Measurements from ENCODE around the gene ALKAL2. TPM values are rescaled to one million over a fixed set of nuclear protein-coding genes. Genes with fewer than 3 reads are reported as not detected.

ALKAL2 gene
- total RNA-seq, 4 donors from 2014 or later, result 4.8 TPM; not detected in 3

GRCh38 chr2:274503-274902, 13.4 kb downstream of the ALKAL2 start:
- Histone ChIP-seq H3K27me3 (no peaks in the 10 kb centered on the region), H3K9me3 (no peaks in the 10 kb centered on the region), H3K36me3 (peaks cover 0 to 89% (median 27%) of the 10 kb centered on the region in 3 donors), H3K4me1 (peaks cover 0 to 18% (median 0%) of the 10 kb centered on the region in 3 donors), H3K4me3 (no peak overlapping the region), H3K27ac (no peak overlapping the region)
- 84 to 90% methylated on average over 3 of the region's 3 CpGs for WGBS, 2 donors
- TF ChIP-seq POLR2A (IDR thresholded peaks at IDR 0.05), result no peak
- no peak for TF ChIP-seq CTCF (IDR thresholded peaks at IDR 0.05)
- DNase-seq, result no peak
- intact Hi-C loops (cut with DNase I), result no loop called here

GRCh38 chr2:273333-273732, 14.6 kb downstream of the ALKAL2 start:
- DNase-seq, result no peak
- peaks cover 0 to 78% (median 20%) of the 10 kb centered on the region in 3 donors for H3K36me3 ChIP-seq
- TF ChIP-seq POLR2A (IDR thresholded peaks at IDR 0.05), result no peak
- no peak for TF ChIP-seq CTCF (IDR thresholded peaks at IDR 0.05)
- intact Hi-C loops (cut with DNase I), result no loop called here
- H3K27ac ChIP-seq, result no peak overlapping the region
- peaks cover 0 to 29% (median 0%) of the 10 kb centered on the region in 3 donors for H3K4me1 ChIP-seq
- WGBS, 2 donors, result 13 to 33% methylated on average over 6 of the region's 6 CpGs
- no peaks in the 10 kb centered on the region for H3K27me3 ChIP-seq
- H3K9me3 ChIP-seq, result no peaks in the 10 kb centered on the region
- no peak overlapping the region for H3K4me3 ChIP-seq

DNA sequence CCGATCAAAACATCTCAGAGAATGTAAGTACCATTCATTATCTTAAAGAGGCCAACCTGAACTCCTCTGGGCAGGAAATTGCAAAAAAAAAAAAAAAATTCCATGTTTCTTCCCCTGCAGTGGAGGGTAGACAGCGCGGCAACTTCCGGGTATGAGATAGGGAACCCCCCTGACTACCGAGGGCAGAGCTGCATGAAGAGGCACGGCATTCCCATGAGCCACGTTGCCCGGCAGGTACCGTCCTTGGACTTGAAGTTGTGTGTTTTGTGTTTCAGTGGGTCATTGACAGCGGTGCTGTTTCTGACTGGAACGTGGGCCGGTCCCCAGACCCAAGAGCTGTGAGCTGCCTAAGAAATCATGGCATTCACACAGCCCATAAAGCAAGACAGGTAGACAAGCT, 16.0 kb downstream of the ALKAL2 start:
- Histone ChIP-seq H3K27me3 (no peaks in the 10 kb centered on the region), H3K4me1 (peaks cover 0 to 41% (median 0%) of the 10 kb centered on the region in 3 donors), H3K27ac (no peak overlapping the region), H3K9me3 (no peaks in the 10 kb centered on the region), H3K4me3 (no peak overlapping the region), H3K36me3 (peaks cover 0 to 64% (median 9%) of the 10 kb centered on the region in 3 donors)
- intact Hi-C loops (cut with DNase I), result no loop called here
- no peak for TF ChIP-seq POLR2A (IDR thresholded peaks at IDR 0.05)
- TF ChIP-seq CTCF (IDR thresholded peaks at IDR 0.05), result no peak
- 84 to 86% methylated on average over 11 to 12 of the region's 12 CpGs for WGBS, 2 donors
- DNase-seq, result no peak

DNA sequence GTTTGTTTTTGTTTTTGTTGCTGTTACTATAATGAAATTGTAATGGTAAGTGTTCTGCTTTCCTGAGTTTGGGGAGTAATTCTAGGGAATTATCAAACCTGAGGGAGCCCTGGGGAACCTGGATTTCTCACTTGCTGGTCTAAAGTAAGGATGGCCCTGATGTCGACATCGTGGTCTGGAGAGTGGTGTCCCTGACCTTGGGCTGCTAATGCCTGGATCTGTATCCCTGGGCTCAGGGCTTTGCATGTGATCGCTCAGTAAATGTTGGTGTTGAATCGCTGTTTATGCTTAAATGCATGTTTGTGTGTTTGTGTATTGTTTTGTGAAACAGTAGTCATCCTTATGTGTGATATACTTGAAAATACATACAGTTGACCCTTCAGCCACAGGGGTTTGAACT, 17.0 kb downstream of the ALKAL2 start:
- intact Hi-C loops (cut with DNase I), result no loop called here
- no peak for TF ChIP-seq POLR2A (IDR thresholded peaks at IDR 0.05)
- TF ChIP-seq CTCF (IDR thresholded peaks at IDR 0.05), result no peak
- Histone ChIP-seq H3K4me3 (no peak overlapping the region), H3K36me3 (peaks cover 0 to 54% (median under 1%) of the 10 kb centered on the region in 3 donors), H3K4me1 (peaks cover 0 to 51% (median 9%) of the 10 kb centered on the region in 3 donors), H3K27ac (no peak overlapping the region), H3K27me3 (no peaks in the 10 kb centered on the region), H3K9me3 (no peaks in the 10 kb centered on the region)
- WGBS, 2 donors, result 95 to 96% methylated on average over 4 of the region's 4 CpGs
- no peak for DNase-seq

DNA sequence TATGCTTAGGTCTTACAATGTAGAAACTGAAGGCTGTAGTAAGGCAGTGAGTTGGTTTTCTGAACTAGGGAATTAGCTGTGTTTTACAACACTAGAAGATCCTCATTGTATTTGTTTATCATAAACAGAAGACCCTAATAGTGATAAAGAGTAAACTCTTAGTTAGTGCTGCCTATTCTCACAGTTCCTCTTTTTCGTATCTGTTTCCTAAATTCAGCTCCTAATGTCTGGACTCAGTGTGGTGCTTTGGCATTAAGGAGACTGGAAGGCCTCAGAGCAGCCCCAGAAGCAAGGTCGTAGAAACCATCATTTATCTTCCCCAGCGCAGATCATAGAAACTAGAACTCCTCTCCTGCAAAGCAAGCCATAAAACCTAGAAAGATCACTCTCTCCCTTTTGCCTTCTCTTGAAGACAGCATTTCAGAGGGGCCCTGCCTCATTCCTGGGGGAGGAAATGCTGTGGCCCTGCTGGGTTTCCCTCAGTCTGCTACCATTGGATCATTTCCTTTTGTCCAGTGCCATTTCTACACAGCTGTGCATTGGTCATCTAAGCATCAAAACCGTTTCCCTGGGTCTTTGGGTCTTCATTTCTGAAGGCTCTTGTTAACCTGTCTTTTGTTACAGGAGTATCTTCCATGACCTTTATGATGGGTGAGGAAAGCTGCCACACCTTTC, 18.4 kb downstream of the ALKAL2 start:
- Histone ChIP-seq H3K4me3 (no peak overlapping the region), H3K36me3 (peaks cover 0 to 40% (median 0%) of the 10 kb centered on the region in 3 donors), H3K4me1 (peaks cover 0 to 59% (median 13%) of the 10 kb centered on the region in 3 donors), H3K27ac (no peak overlapping the region), H3K9me3 (no peaks in the 10 kb centered on the region), H3K27me3 (no peaks in the 10 kb centered on the region)
- intact Hi-C loops (cut with DNase I), result no loop called here
- TF ChIP-seq POLR2A (IDR thresholded peaks at IDR 0.05), result no peak
- no peak for TF ChIP-seq CTCF (IDR thresholded peaks at IDR 0.05)
- no peak for DNase-seq
- WGBS, 2 donors, result 38 to 55% methylated on average over 4 of the region's 4 CpGs
